SK-N-SH (cell line): Measurements from ENCODE around the gene HSPH1.

Experiments used
- CTCF ChIP-seq: fragments of 200-600 bp; sonication (generic); IDR thresholded peaks from 2 replicates; pipeline ENCODE4 v1.6.1; 2017; ENCODE audit warnings: antibody characterized with exemption, mild to moderate bottlenecking, moderate library complexity
- EP300 ChIP-seq, 2 experiments: IDR thresholded peaks; 2 replicates each; pipeline versions ENCODE4 v1.4.0 to v1.6.1; 2012; ENCODE audit warnings: borderline replicate concordance in 1 of 2, low read depth in 1 of 2, low read length in 1 of 2
- REST ChIP-seq: IDR thresholded peaks from 2 replicates; pipeline ENCODE4 v1.6.1; 2012; ENCODE audit warnings: mild to moderate bottlenecking, low read depth, low read length, moderate library complexity
- SIN3A ChIP-seq: IDR thresholded peaks from 2 replicates; pipeline ENCODE4 v1.6.1; 2012; ENCODE audit warnings: low read depth, mild to moderate bottlenecking, low read length, moderate library complexity, borderline replicate concordance
- TAF1 ChIP-seq: IDR thresholded peaks from 2 replicates; pipeline ENCODE4 v1.6.1; 2012; ENCODE audit warnings: low read depth, mild to moderate bottlenecking, low read length, moderate library complexity, borderline replicate concordance

GRCh38 chr13:31172535-31172934 is 10.8 kb upstream of the HSPH1 start:
- TF ChIP-seq EP300 (IDR thresholded peaks at IDR 0.05; ENCODE audit: borderline replicate concordance in 1 of 2, low read depth in 1 of 2, low read length in 1 of 2) (peak in 1 of 2 experiments; percentile 31; a peak in 1 of 4 replicates), SIN3A (no peak), REST (no peak), TAF1 (no peak), CTCF (no peak)
